ENCODE measurements around the gene MPIG6B. TPM values are rescaled to one million over a fixed set of nuclear protein-coding genes. Genes with fewer than 3 reads are reported as not detected.

Gene MPIG6B
- total and polyA plus RNA-seq, 4 donors = 0.08 to 10.7 (median 0.24) TPM

DNA sequence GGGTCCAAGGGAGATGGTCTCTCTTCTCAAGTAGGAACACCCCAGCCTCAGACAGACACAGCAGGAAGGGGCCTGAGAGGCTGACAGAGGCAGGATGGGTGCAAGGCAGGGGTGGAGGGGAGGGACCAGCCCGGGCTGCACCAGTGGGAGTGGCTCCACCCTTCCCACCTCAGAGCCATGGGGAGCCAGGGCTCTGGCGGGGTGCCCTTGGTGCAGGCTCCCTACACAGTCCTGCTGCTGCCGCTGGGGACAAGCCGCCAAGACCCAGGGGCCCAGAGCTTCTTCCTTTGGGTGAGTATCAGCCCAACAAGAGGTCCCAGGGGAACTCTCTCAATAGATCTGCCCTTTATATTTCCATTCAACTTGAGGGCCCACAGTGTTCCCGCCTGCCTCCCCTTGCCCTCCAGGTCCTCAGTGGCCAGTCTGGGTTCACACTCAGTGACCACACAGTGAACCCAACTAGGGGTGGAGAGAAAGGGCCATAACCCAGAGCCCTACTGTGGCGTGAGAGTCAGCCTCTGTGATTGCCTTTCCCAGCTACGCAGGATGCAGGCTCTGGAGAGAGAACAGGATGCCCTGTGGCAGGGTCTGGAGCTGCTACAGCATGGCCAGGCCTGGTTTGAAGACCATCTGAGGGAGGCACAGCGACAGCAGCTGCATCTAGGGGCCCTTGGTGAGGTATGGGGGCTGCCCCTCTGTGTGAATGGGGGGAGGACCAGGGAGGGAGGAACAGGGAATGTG lies 39.9 kb downstream of the MPIG6B start:
- Histone ChIP-seq H3K27ac (ENCODE audit: low read depth in 1 of 2, low read length in 2 of 2) (no peak overlapping the region), H3K36me3 (ENCODE audit: control insufficient read depth in 4 of 4, insufficient read depth in 3 of 4, low read depth in 1 of 4, low read length in 3 of 4) (no peaks in the 10 kb centered on the region), H3K9me3 (ENCODE audit: control insufficient read depth in 4 of 4, low read length in 3 of 4) (no peaks in the 10 kb centered on the region), H3K27me3 (ENCODE audit: control insufficient read depth in 4 of 4, insufficient read depth in 4 of 4, low read length in 3 of 4) (no peaks in the 10 kb centered on the region), H3K4me1 (ENCODE audit: control insufficient read depth in 4 of 4, insufficient read depth in 4 of 4, low read length in 3 of 4) (no peaks in the 10 kb centered on the region), H3K4me3 (ENCODE audit: low read depth in 1 of 3, low read length in 3 of 3) (no peak overlapping the region), H3K9ac (ENCODE audit: low read depth in 1 of 2, low read length in 2 of 2) (no peak overlapping the region)
- TF ChIP-seq NR2F2 (IDR thresholded peaks at IDR 0.05) (no peak), FOXA2 (IDR thresholded peaks at IDR 0.05) (no peak), YY1 (IDR thresholded peaks at IDR 0.05) (no peak), SP1 (IDR thresholded peaks at IDR 0.05) (no peak), JUND (IDR thresholded peaks at IDR 0.05) (no peak), CTCF (IDR thresholded peaks at IDR 0.05; ENCODE audit: low read depth, low read length, missing input control) (no peak), RXRA (IDR thresholded peaks at IDR 0.05) (no peak), REST (IDR thresholded peaks at IDR 0.05) (no peak), HNF4G (IDR thresholded peaks at IDR 0.05) (no peak), RAD21 (IDR thresholded peaks at IDR 0.05) (no peak), TAF1 (conservative IDR thresholded peaks at IDR 0.05) (no peak), ATF3 (IDR thresholded peaks at IDR 0.05) (no peak), EGR1 (IDR thresholded peaks at IDR 0.05; ENCODE audit: low read depth in 2 of 2) (no peak), MAX (IDR thresholded peaks at IDR 0.05) (no peak)
- TF ChIP-seq, protein P1, sequence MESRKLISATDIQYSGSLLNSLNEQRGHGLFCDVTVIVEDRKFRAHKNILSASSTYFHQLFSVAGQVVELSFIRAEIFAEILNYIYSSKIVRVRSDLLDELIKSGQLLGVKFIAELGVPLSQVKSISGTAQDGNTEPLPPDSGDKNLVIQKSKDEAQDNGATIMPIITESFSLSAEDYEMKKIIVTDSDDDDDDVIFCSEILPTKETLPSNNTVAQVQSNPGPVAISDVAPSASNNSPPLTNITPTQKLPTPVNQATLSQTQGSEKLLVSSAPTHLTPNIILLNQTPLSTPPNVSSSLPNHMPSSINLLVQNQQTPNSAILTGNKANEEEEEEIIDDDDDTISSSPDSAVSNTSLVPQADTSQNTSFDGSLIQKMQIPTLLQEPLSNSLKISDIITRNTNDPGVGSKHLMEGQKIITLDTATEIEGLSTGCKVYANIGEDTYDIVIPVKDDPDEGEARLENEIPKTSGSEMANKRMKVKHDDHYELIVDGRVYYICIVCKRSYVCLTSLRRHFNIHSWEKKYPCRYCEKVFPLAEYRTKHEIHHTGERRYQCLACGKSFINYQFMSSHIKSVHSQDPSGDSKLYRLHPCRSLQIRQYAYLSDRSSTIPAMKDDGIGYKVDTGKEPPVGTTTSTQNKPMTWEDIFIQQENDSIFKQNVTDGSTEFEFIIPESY (IDR thresholded peaks at IDR 0.05) = no peak
- DNase-seq (ENCODE audit: low spot score) = no peak
- 83% methylated on average over 8 of the region's 8 CpGs for WGBS

DNA sequence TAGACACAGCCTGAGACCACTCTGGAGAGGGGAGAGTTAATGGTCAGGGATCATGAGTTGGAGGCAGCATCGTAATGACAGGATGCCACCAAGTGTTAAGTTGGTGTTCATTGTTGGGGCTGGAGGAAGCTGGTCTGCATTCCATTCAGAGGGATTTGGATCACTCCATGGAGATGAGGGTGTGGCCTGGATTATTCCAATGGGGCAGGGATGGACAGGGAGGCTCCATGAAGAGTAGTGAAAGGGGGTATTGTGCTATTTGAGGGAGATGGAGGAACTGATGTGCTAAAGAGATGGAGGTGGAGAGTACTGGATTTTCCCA lies 40.4 kb downstream of the MPIG6B start:
- H3K9me3 ChIP-seq (ENCODE audit: control insufficient read depth in 4 of 4, low read length in 3 of 4) = no peaks in the 10 kb centered on the region
- 40% methylated on average over 1 of the region's 1 CpG for WGBS
- H3K4me1 ChIP-seq (ENCODE audit: control insufficient read depth in 4 of 4, insufficient read depth in 4 of 4, low read length in 3 of 4) = no peaks in the 10 kb centered on the region
- H3K27ac ChIP-seq (ENCODE audit: low read depth in 1 of 2, low read length in 2 of 2) = no peak overlapping the region
- H3K9ac ChIP-seq (ENCODE audit: low read depth in 1 of 2, low read length in 2 of 2) = no peak overlapping the region
- no peaks in the 10 kb centered on the region for H3K27me3 ChIP-seq (ENCODE audit: control insufficient read depth in 4 of 4, insufficient read depth in 4 of 4, low read length in 3 of 4)
- H3K4me3 ChIP-seq (ENCODE audit: low read depth in 1 of 3, low read length in 3 of 3) = no peak overlapping the region
- H3K36me3 ChIP-seq (ENCODE audit: control insufficient read depth in 4 of 4, insufficient read depth in 3 of 4, low read depth in 1 of 4, low read length in 3 of 4) = no peaks in the 10 kb centered on the region
- no peak for DNase-seq (ENCODE audit: low spot score)
- TF ChIP-seq NR2F2 (IDR thresholded peaks at IDR 0.05) = no peak
- no peak for TF ChIP-seq HNF4G (IDR thresholded peaks at IDR 0.05)
- TF ChIP-seq CTCF (IDR thresholded peaks at IDR 0.05; ENCODE audit: low read depth, low read length, missing input control) = no peak
- TF ChIP-seq EGR1 (IDR thresholded peaks at IDR 0.05; ENCODE audit: low read depth in 2 of 2) = no peak
- TF ChIP-seq JUND (IDR thresholded peaks at IDR 0.05) = no peak
- TF ChIP-seq RXRA (IDR thresholded peaks at IDR 0.05) = no peak
- TF ChIP-seq HNF4A (conservative IDR thresholded peaks at IDR 0.05) = no peak
- no peak for TF ChIP-seq YY1 (IDR thresholded peaks at IDR 0.05)
- TF ChIP-seq RAD21 (IDR thresholded peaks at IDR 0.05) = no peak
- no peak for TF ChIP-seq REST (IDR thresholded peaks at IDR 0.05)
- no peak for TF ChIP-seq MAX (IDR thresholded peaks at IDR 0.05)
- no peak for TF ChIP-seq FOXA1 (IDR thresholded peaks at IDR 0.05)
